SK-N-SH treated with all-trans-retinoic acid at 6 μM for 48 hours (cell line): Measurements from ENCODE around the gene UGT1A8.

Experiments used
- ATAC-seq: fragments of 200-7000 bp; cut with Tn5 transposase; 3 replicates; pipeline ENCODE4 v1.9.1; 2020; ENCODE audit warnings: mild to moderate bottlenecking, moderate library complexity
- ARNTL ChIP-seq: fragments of 450-650 bp; formaldehyde crosslinking; IDR thresholded peaks from 2 replicates; pipeline ENCODE4 v1.5.0; 2020; ENCODE audit warnings: low read depth, mild to moderate bottlenecking, moderate library complexity, borderline replicate concordance
- BACH2 ChIP-seq: fragments of 250-450 bp; sonication (Bioruptor Pico); IDR thresholded peaks from 2 replicates; pipeline ENCODE4 v1.9.0; 2021; ENCODE audit warnings: mild to moderate bottlenecking, borderline replicate concordance
- CREB5 ChIP-seq: fragments of 250-450 bp; sonication (Bioruptor Pico); IDR thresholded peaks from 2 replicates; pipeline ENCODE4 v1.5.1; 2020; ENCODE audit warnings: low read depth, mild to moderate bottlenecking, moderate library complexity
- CSDC2 ChIP-seq: fragments of 250-450 bp; sonication (Bioruptor Pico); IDR thresholded peaks from 2 replicates; pipeline ENCODE4 v1.5.0; 2020; ENCODE audit warnings: mild to moderate bottlenecking, moderate library complexity
- CSRNP3 ChIP-seq: fragments of 250-450 bp; sonication (Bioruptor Pico); IDR thresholded peaks from 2 replicates; pipeline ENCODE4 v1.5.1; 2021; ENCODE audit warnings: mild to moderate bottlenecking, moderate library complexity
- ESRRG ChIP-seq: fragments of 250-450 bp; sonication (Bioruptor Pico); IDR thresholded peaks from 2 replicates; pipeline ENCODE4 v1.6.1; 2021; ENCODE audit warnings: mild to moderate bottlenecking
- GLIS3 ChIP-seq: fragments of 250-450 bp; sonication (Bioruptor Pico); IDR thresholded peaks from 2 replicates; pipeline ENCODE4 v1.5.0; 2020; ENCODE audit warnings: mild to moderate bottlenecking, moderate library complexity
- ISL1 ChIP-seq: fragments of 250-450 bp; sonication (Bioruptor Pico); IDR thresholded peaks from 2 replicates; pipeline ENCODE4 v2.1.2; 2022; ENCODE audit warnings: mild to moderate bottlenecking, moderate library complexity
- OSR1 ChIP-seq: fragments of 250-450 bp; sonication (Bioruptor Pico); IDR thresholded peaks from 2 replicates; pipeline ENCODE4 v1.8.0; 2022; ENCODE audit warnings: moderate library complexity, mild to moderate bottlenecking, inconsistent platforms
- POU6F1 ChIP-seq: fragments of 250-450 bp; sonication (Bioruptor Pico); IDR thresholded peaks from 2 replicates; pipeline ENCODE4 v1.8.0; 2021; ENCODE audit warnings: low read depth, mild to moderate bottlenecking, moderate library complexity, borderline replicate concordance
- PPARA ChIP-seq: fragments of 250-450 bp; sonication (Bioruptor Pico); IDR thresholded peaks from 2 replicates; pipeline ENCODE4 v1.5.0; 2020; ENCODE audit warnings: mild to moderate bottlenecking, borderline replicate concordance
- RARB ChIP-seq: fragments of 250-450 bp; sonication (Bioruptor Pico); IDR thresholded peaks from 2 replicates; pipeline ENCODE4 v1.8.0; 2021; ENCODE audit warnings: mild to moderate bottlenecking, moderate library complexity
- SNAI2 ChIP-seq: fragments of 250-450 bp; sonication (Bioruptor Pico); IDR thresholded peaks from 2 replicates; pipeline ENCODE4 v1.5.0; 2020; ENCODE audit warnings: mild to moderate bottlenecking, moderate library complexity
- TCF4 ChIP-seq: fragments of 250-450 bp; sonication (Bioruptor Pico); IDR thresholded peaks from 2 replicates; pipeline ENCODE4 v1.8.0; 2021; ENCODE audit warnings: mild to moderate bottlenecking, moderate library complexity, borderline replicate concordance
- TOX ChIP-seq: fragments of 250-450 bp; sonication (Bioruptor Pico); IDR thresholded peaks from 2 replicates; pipeline ENCODE4 v1.8.0; 2021; ENCODE audit warnings: mild to moderate bottlenecking, moderate library complexity, borderline replicate concordance
- TSHZ2 ChIP-seq: fragments of 250-450 bp; sonication (Bioruptor Pico); IDR thresholded peaks from 2 replicates; pipeline ENCODE4 v1.5.0; 2020; ENCODE audit warnings: mild to moderate bottlenecking, moderate library complexity
- ZC3H10 ChIP-seq: fragments of 250-450 bp; sonication (Bioruptor Pico); IDR thresholded peaks from 2 replicates; pipeline ENCODE4 v1.5.1; 2021; ENCODE audit warnings: mild to moderate bottlenecking, moderate library complexity
- ZFP3 ChIP-seq: fragments of 250-450 bp; sonication (Bioruptor Pico); IDR thresholded peaks from 2 replicates; pipeline ENCODE4 v1.5.0; 2020; ENCODE audit warnings: mild to moderate bottlenecking, moderate library complexity
- ZFP30 ChIP-seq: fragments of 450-650 bp; formaldehyde crosslinking; IDR thresholded peaks from 2 replicates; pipeline ENCODE4 v1.5.0; 2022; ENCODE audit warnings: mild to moderate bottlenecking, moderate library complexity
- ZNF565 ChIP-seq: fragments of 450-650 bp; formaldehyde crosslinking; conservative IDR thresholded peaks from 2 replicates; pipeline ENCODE4 v1.5.0; 2020; ENCODE audit warnings: low read depth, mild to moderate bottlenecking, moderate library complexity
- ZNF70 ChIP-seq: fragments of 450-650 bp; formaldehyde crosslinking; IDR thresholded peaks from 2 replicates; pipeline ENCODE4 v1.5.0; 2020; ENCODE audit warnings: mild to moderate bottlenecking, moderate library complexity
- ZNF8 ChIP-seq: fragments of 450-650 bp; formaldehyde crosslinking; IDR thresholded peaks from 2 replicates; pipeline ENCODE4 v1.5.0; 2020; ENCODE audit warnings: mild to moderate bottlenecking, moderate library complexity

Gene UGT1A8

GRCh38 chr2:233800208-233800607, 182.8 kb downstream of the UGT1A8 start:
- no peak for TF ChIP-seq ZNF8
- no peak for TF ChIP-seq CSRNP3
- no peak for TF ChIP-seq ARNTL (CRISPR knock-in tag)
- TF ChIP-seq SNAI2 (CRISPR knock-in tag) = no peak
- TF ChIP-seq ZFP30 (CRISPR knock-in tag) = no peak
- no peak for TF ChIP-seq ZC3H10 (CRISPR knock-in tag)
- TF ChIP-seq BACH2 (CRISPR knock-in tag) = no peak
- TF ChIP-seq CSDC2 = no peak
- no peak for TF ChIP-seq TSHZ2 (CRISPR knock-in tag)
- TF ChIP-seq ZNF565 (CRISPR knock-in tag) = no peak
- no peak for TF ChIP-seq RARB
- no peak for TF ChIP-seq CREB5
- TF ChIP-seq PPARA (CRISPR knock-in tag) = no peak
- TF ChIP-seq TOX = no peak
- no peak for ATAC-seq

GRCh38 chr2:233801357-233802131, 184.1 kb downstream of the UGT1A8 start:
- no peak for ATAC-seq
- TF ChIP-seq ZNF70 (no peak), SNAI2 (CRISPR knock-in tag) (no peak), CSRNP3 (no peak), ZC3H10 (CRISPR knock-in tag) (no peak), CSDC2 (no peak), ARNTL (CRISPR knock-in tag) (no peak), TOX (no peak), OSR1 (CRISPR knock-in tag) (no peak), GLIS3 (CRISPR knock-in tag) (no peak)

GRCh38 chr2:233802132-233802815, 184.8 kb downstream of the UGT1A8 start:
- ATAC-seq = no peak
- TF ChIP-seq SNAI2 (CRISPR knock-in tag) = no peak

GRCh38 chr2:233803292-233803911, 186.0 kb downstream of the UGT1A8 start:
- no peak for TF ChIP-seq ZFP3 (CRISPR knock-in tag)
- TF ChIP-seq ZNF8 = no peak
- no peak for TF ChIP-seq ZC3H10 (CRISPR knock-in tag)
- ATAC-seq = no peak

- TF ChIP-seq RARB (no peak), POU6F1 (CRISPR knock-in tag) (no peak), OSR1 (CRISPR knock-in tag) (no peak), TCF4 (no peak), ZFP3 (CRISPR knock-in tag) (no peak), BACH2 (CRISPR knock-in tag) (no peak), TOX (no peak), SNAI2 (CRISPR knock-in tag) (no peak), ZFP30 (CRISPR knock-in tag) (no peak), CREB5 (no peak), ESRRG (CRISPR knock-in tag) (no peak), ISL1 (no peak)
- TF ChIP-seq, all 23 proteins: peak for 0
- no peak for ATAC-seq
Measured at GRCh38 chr2:233803994-233804393, 186.6 kb downstream of the UGT1A8 start.
